Natural killer cell treated with Interleukin-12 subunit alpha and Interleukin-12 subunit beta and Interleukin-15 and Interleukin-18, amount 100 ng/mL, for 72 hours (primary cell): Measurements from ENCODE around the gene JOSD1. TPM values are rescaled to one million over a fixed set of nuclear protein-coding genes. Genes with fewer than 3 reads are reported as not detected.
A peak's percentile ranks its signal among the peaks of the same experiment; 100 is the strongest.

Experiments
- ATAC-seq, 2 donors: fragments of 150-1000 bp; cut with Tn5 transposase in 1 of 2; sonication (Bioruptor Pico), chemical (Tn5 transposase) in 1 of 2; 2 replicates each; pipeline ENCODE4 v1.10.0; 2021
- DNase-seq: peaks from one replicate; pipeline ENCODE4 v3.0.0; 2022; ENCODE audit warnings: low spot score
- H3K27ac Mint-ChIP-seq, 2 donors: 1 replicate in 1 of 2; 2 replicates in 1 of 2; pipeline ENCODE4 v1.8.0; 2022; ENCODE audit warnings: mixed read lengths in 2 of 2, mild to moderate bottlenecking in 1 of 2, moderate library complexity in 1 of 2
- H3K27me3 Mint-ChIP-seq, 2 donors: 1 replicate in 1 of 2; 2 replicates in 1 of 2; pipeline ENCODE4 v1.8.0; 2022; ENCODE audit warnings: mixed read lengths in 2 of 2
- H3K36me3 Mint-ChIP-seq: one replicate; pipeline ENCODE4 v1.8.0; 2022; ENCODE audit warnings: mixed read lengths
- H3K4me1 Mint-ChIP-seq, 2 donors: 1 replicate in 1 of 2; 2 replicates in 1 of 2; pipeline ENCODE4 v1.8.0; 2022; ENCODE audit warnings: low read depth in 2 of 2, mixed read lengths in 2 of 2, mild to moderate bottlenecking in 1 of 2
- H3K4me3 Mint-ChIP-seq: one replicate; pipeline ENCODE4 v1.8.0; 2022; ENCODE audit warnings: mixed read lengths
- H3K9me3 Mint-ChIP-seq: 2 replicates; pipeline ENCODE4 v1.8.0; 2022; ENCODE audit warnings: mixed read lengths
- total RNA-seq, 2 donors: library from RNA; stranded (reverse); gene quantifications; one replicate each; pipeline ENCODE4 v1.2.3, GENCODE V29; 2022

The JOSD1 gene
- total RNA-seq, 2 donors from 2014 or later = 53.6 to 62.3 TPM

GRCh38 chr22:38738475-38739070, 37.8 kb upstream of the JOSD1 start:
- peaks cover 9 to 39% of the 10 kb centered on the region in 2 donors for H3K4me1 Mint-ChIP-seq
- ATAC-seq (no peak), DNase-seq (no peak)
- H3K4me3 Mint-ChIP-seq = no peak overlapping the region
- H3K36me3 Mint-ChIP-seq = peaks cover 7% of the 10 kb centered on the region
- H3K27ac Mint-ChIP-seq = peak overlapping the region; percentile 74 to 89
- H3K27me3 Mint-ChIP-seq = no peaks in the 10 kb centered on the region
- H3K9me3 Mint-ChIP-seq = no peaks in the 10 kb centered on the region

GRCh38 chr22:38737302-38738060, 36.7 kb upstream of the JOSD1 start:
- Mint-ChIP-seq H3K27ac (peak overlapping the region; percentile 74 to 89), H3K4me3 (no peak overlapping the region), H3K4me1 (peaks cover 9 to 42% of the 10 kb centered on the region in 2 donors), H3K27me3 (no peaks in the 10 kb centered on the region), H3K36me3 (peaks cover 7% of the 10 kb centered on the region), H3K9me3 (no peaks in the 10 kb centered on the region)
- DNase-seq (no peak), ATAC-seq (no peak)

GRCh38 chr22:38736257-38736570, 35.5 kb upstream of the JOSD1 start:
- H3K27me3 Mint-ChIP-seq = no peaks in the 10 kb centered on the region
- H3K9me3 Mint-ChIP-seq = no peaks in the 10 kb centered on the region
- H3K27ac Mint-ChIP-seq = peak overlapping the region; percentile 74 to 89
- no peak overlapping the region for H3K4me3 Mint-ChIP-seq
- H3K36me3 Mint-ChIP-seq = peaks cover 7% of the 10 kb centered on the region
- H3K4me1 Mint-ChIP-seq = peaks cover 9 to 38% of the 10 kb centered on the region in 2 donors
- DNase-seq (no peak), ATAC-seq (no peak)

- ATAC-seq (peak in 1 of 2 donors; percentile 13), DNase-seq (no peak)
- H3K36me3 Mint-ChIP-seq = peaks cover 7% of the 10 kb centered on the region
- peak overlapping the region; percentile 74 to 89 for H3K27ac Mint-ChIP-seq
- H3K27me3 Mint-ChIP-seq = no peaks in the 10 kb centered on the region
- peaks cover 9 to 39% of the 10 kb centered on the region in 2 donors for H3K4me1 Mint-ChIP-seq
- no peak overlapping the region for H3K4me3 Mint-ChIP-seq
- H3K9me3 Mint-ChIP-seq = no peaks in the 10 kb centered on the region
Observed at GRCh38 chr22:38735465-38736256, 34.9 kb upstream of the JOSD1 start.

GRCh38 chr22:38735126-38735464, 34.4 kb upstream of the JOSD1 start:
- H3K4me3 Mint-ChIP-seq = no peak overlapping the region
- no peaks in the 10 kb centered on the region for H3K9me3 Mint-ChIP-seq
- H3K27ac Mint-ChIP-seq = peak overlapping the region; percentile 74 to 85
- peaks cover 15 to 39% of the 10 kb centered on the region in 2 donors for H3K4me1 Mint-ChIP-seq
- no peaks in the 10 kb centered on the region for H3K27me3 Mint-ChIP-seq
- DNase-seq = no peak
- no peak for ATAC-seq
- peaks cover 11% of the 10 kb centered on the region for H3K36me3 Mint-ChIP-seq

GRCh38 chr22:38734421-38735100, 33.8 kb upstream of the JOSD1 start:
- H3K9me3 Mint-ChIP-seq = no peaks in the 10 kb centered on the region
- peaks cover 13% of the 10 kb centered on the region for H3K36me3 Mint-ChIP-seq
- DNase-seq (no peak), ATAC-seq (no peak)
- peak overlapping the region; percentile 74 to 85 for H3K27ac Mint-ChIP-seq
- H3K4me1 Mint-ChIP-seq = peaks cover 16 to 39% of the 10 kb centered on the region in 2 donors
- H3K27me3 Mint-ChIP-seq = no peaks in the 10 kb centered on the region
- H3K4me3 Mint-ChIP-seq = no peak overlapping the region

- Mint-ChIP-seq H3K27ac (peak overlapping the region; percentile 74 to 85), H3K36me3 (peaks cover 13% of the 10 kb centered on the region), H3K27me3 (no peaks in the 10 kb centered on the region), H3K4me1 (peaks cover 16 to 39% of the 10 kb centered on the region in 2 donors), H3K4me3 (no peak overlapping the region), H3K9me3 (no peaks in the 10 kb centered on the region)
- no peak for DNase-seq
- peak in 1 of 2 donors; percentile 8 for ATAC-seq
Observed at GRCh38 chr22:38733724-38734381, 33.1 kb upstream of the JOSD1 start.

GRCh38 chr22:38733329-38733723, 32.6 kb upstream of the JOSD1 start:
- DNase-seq (no peak), ATAC-seq (peak; percentile 56 to 59)
- peaks cover 16 to 38% of the 10 kb centered on the region in 2 donors for H3K4me1 Mint-ChIP-seq
- no peak overlapping the region for H3K4me3 Mint-ChIP-seq
- no peaks in the 10 kb centered on the region for H3K27me3 Mint-ChIP-seq
- H3K36me3 Mint-ChIP-seq = peaks cover 13% of the 10 kb centered on the region
- peak overlapping the region; percentile 35 to 85 for H3K27ac Mint-ChIP-seq
- H3K9me3 Mint-ChIP-seq = no peaks in the 10 kb centered on the region

GRCh38 chr22:38732251-38732815, 31.6 kb upstream of the JOSD1 start:
- Mint-ChIP-seq H3K4me3 (no peak overlapping the region), H3K4me1 (peaks cover 9 to 29% of the 10 kb centered on the region in 2 donors), H3K36me3 (peaks cover 13% of the 10 kb centered on the region), H3K27me3 (no peaks in the 10 kb centered on the region), H3K9me3 (no peaks in the 10 kb centered on the region), H3K27ac (peak overlapping the region; percentile 41 to 53)
- DNase-seq (no peak), ATAC-seq (no peak)

GRCh38 chr22:38731703-38732161, 31.0 kb upstream of the JOSD1 start:
- peak overlapping the region; percentile 41 to 53 for H3K27ac Mint-ChIP-seq

GRCh38 chr22:38730411-38730871, 29.7 kb upstream of the JOSD1 start:
- H3K27me3 Mint-ChIP-seq = no peaks in the 10 kb centered on the region
- no peak for DNase-seq
- no peak for ATAC-seq
- H3K4me3 Mint-ChIP-seq = no peak overlapping the region
- peaks cover 8% of the 10 kb centered on the region for H3K36me3 Mint-ChIP-seq
- H3K9me3 Mint-ChIP-seq = no peaks in the 10 kb centered on the region
- H3K4me1 Mint-ChIP-seq = peaks cover 7 to 15% of the 10 kb centered on the region in 2 donors
- H3K27ac Mint-ChIP-seq = no peak overlapping the region

More at GRCh38 chr22:38731703-38732161, 31.0 kb upstream of the JOSD1 start:
- H3K4me3 Mint-ChIP-seq = no peak overlapping the region
- H3K9me3 Mint-ChIP-seq = no peaks in the 10 kb centered on the region
- H3K27me3 Mint-ChIP-seq = no peaks in the 10 kb centered on the region
- DNase-seq (no peak), ATAC-seq (no peak)
- peaks cover 7% of the 10 kb centered on the region for H3K36me3 Mint-ChIP-seq
- H3K4me1 Mint-ChIP-seq = peaks cover 7 to 23% of the 10 kb centered on the region in 2 donors

- ATAC-seq (no peak), DNase-seq (no peak)
- Mint-ChIP-seq H3K27me3 (no peaks in the 10 kb centered on the region), H3K36me3 (peaks cover 13% of the 10 kb centered on the region), H3K9me3 (no peaks in the 10 kb centered on the region), H3K27ac (no peak overlapping the region), H3K4me1 (peaks cover 11 to 16% of the 10 kb centered on the region in 2 donors), H3K4me3 (no peak overlapping the region)
Observed at GRCh38 chr22:38729946-38730345, 29.2 kb upstream of the JOSD1 start.
